ENCODE data around the gene SCGB1A1. TPM values are rescaled to one million over a fixed set of nuclear protein-coding genes. Genes with fewer than 3 reads are reported as not detected.

Gene SCGB1A1
- total and polyA plus RNA-seq, 9 donors, result 1.8 to 11.6 TPM; not detected in 7

DNA sequence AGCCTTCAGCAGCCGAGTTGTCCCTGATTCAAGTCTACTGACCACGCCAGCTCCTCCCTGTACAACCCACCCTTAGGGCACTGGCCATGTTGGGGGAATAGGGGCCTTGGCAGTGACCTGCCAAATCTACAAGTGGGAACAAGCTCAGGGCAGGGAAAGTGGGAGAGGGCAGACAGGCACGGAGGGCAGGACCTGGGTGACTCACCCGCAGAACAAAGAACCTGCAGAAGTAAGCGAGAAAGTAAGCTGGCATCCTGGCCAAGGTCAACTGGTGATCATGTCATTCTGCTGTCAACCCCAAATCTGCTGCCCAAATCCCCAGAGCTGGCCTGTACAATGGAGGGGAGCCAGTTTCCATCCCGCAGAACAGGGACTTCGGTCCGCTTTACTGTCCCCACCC lies 7.9 kb upstream of the SCGB1A1 start:
- Histone ChIP-seq H3K27ac (no peak overlapping the region), H3K36me3 (no peaks in the 10 kb centered on the region), H3K4me1 (ENCODE audit: insufficient read depth) (no peaks in the 10 kb centered on the region), H3K9me3 (no peaks in the 10 kb centered on the region), H3K4me3 (no peak overlapping the region), H3K27me3 (no peaks in the 10 kb centered on the region)
- no peak for TF ChIP-seq EP300 (IDR thresholded peaks at IDR 0.05)
- intact Hi-C loops (cut with DNase I), result no loop called here
- 81 to 91% (median 85%) methylated on average over 8 of the region's 8 CpGs for WGBS, 3 donors
- DNase-seq, result no peak

DNA sequence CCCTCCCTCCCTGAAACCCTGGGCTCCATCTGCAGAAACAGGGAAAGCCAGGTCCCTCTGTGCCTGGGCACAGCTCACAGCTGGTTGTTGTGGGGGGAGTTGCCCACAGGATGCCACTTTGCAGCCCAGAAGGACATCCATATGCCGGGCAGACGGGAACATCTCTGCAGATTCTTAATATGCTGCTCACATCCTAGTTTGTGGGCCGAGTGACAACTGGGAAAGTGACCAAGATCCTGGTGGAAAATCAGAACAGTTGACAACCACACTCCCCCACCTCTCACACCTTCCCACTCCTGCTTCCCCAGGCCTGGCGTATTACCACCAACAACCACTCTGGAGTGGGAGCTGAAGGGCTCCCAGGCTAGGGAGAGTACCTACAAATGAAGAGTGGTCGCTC lies 7.3 kb upstream of the SCGB1A1 start:
- no peaks in the 10 kb centered on the region for H3K4me1 ChIP-seq (ENCODE audit: insufficient read depth)
- 82 to 89% (median 89%) methylated on average over 5 of the region's 5 CpGs for WGBS, 3 donors
- intact Hi-C loops (cut with DNase I), result no loop called here
- no peaks in the 10 kb centered on the region for H3K9me3 ChIP-seq
- no peak for DNase-seq
- no peak overlapping the region for H3K4me3 ChIP-seq
- TF ChIP-seq POLR2A (IDR thresholded peaks at IDR 0.05) (no peak), EP300 (IDR thresholded peaks at IDR 0.05) (no peak)
- TF ChIP-seq, protein P1, sequence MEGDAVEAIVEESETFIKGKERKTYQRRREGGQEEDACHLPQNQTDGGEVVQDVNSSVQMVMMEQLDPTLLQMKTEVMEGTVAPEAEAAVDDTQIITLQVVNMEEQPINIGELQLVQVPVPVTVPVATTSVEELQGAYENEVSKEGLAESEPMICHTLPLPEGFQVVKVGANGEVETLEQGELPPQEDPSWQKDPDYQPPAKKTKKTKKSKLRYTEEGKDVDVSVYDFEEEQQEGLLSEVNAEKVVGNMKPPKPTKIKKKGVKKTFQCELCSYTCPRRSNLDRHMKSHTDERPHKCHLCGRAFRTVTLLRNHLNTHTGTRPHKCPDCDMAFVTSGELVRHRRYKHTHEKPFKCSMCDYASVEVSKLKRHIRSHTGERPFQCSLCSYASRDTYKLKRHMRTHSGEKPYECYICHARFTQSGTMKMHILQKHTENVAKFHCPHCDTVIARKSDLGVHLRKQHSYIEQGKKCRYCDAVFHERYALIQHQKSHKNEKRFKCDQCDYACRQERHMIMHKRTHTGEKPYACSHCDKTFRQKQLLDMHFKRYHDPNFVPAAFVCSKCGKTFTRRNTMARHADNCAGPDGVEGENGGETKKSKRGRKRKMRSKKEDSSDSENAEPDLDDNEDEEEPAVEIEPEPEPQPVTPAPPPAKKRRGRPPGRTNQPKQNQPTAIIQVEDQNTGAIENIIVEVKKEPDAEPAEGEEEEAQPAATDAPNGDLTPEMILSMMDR (IDR thresholded peaks at IDR 0.05), result no peak
- no peaks in the 10 kb centered on the region for H3K36me3 ChIP-seq
- no peak overlapping the region for H3K27ac ChIP-seq
- no peaks in the 10 kb centered on the region for H3K27me3 ChIP-seq

DNA sequence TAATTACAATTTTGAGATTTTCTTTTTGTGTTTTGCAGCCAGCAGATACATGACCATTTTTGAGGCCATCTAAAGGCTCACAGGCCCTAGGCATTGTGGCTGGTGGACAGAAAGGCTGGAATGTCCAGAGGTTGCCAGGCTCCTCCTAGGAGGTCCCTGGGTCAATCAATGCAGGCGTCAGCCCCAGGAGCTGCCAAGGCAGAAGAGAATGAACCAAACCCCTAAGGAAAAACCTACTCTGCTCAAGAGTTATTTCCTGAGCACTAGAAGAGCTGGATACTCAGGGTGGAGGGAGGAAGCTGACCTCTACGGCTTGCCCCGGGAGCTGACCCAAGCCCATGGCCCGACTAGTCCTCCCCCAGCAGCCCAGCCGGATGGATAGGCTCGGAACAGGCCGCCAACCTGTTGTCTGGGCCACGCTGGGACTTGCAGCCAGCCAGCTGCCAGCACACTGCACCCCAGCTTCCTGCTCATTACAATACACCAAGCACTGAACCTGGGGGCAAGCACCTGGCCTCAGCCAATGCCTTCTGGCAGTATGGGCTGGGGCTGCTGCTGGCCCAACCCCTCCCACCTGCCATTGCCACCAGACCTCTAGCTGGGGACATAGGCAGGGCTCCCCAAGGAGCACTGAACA lies 5.7 kb upstream of the SCGB1A1 start:
- H3K27ac ChIP-seq, result no peak overlapping the region
- H3K4me3 ChIP-seq, result no peak overlapping the region
- TF ChIP-seq EP300 (IDR thresholded peaks at IDR 0.05), result no peak
- TF ChIP-seq, protein P1 (IDR thresholded peaks at IDR 0.05), result no peak
- no peak for TF ChIP-seq POLR2A (IDR thresholded peaks at IDR 0.05)
- intact Hi-C loops (cut with DNase I), result no loop called here
- no peak for DNase-seq
- H3K27me3 ChIP-seq, result no peaks in the 10 kb centered on the region
- H3K9me3 ChIP-seq, result no peaks in the 10 kb centered on the region
- peaks cover under 1% of the 10 kb centered on the region for H3K4me1 ChIP-seq (ENCODE audit: insufficient read depth)
- H3K36me3 ChIP-seq, result no peaks in the 10 kb centered on the region
- WGBS, 3 donors, result 56 to 64% (median 62%) methylated on average over 8 of the region's 8 CpGs

DNA sequence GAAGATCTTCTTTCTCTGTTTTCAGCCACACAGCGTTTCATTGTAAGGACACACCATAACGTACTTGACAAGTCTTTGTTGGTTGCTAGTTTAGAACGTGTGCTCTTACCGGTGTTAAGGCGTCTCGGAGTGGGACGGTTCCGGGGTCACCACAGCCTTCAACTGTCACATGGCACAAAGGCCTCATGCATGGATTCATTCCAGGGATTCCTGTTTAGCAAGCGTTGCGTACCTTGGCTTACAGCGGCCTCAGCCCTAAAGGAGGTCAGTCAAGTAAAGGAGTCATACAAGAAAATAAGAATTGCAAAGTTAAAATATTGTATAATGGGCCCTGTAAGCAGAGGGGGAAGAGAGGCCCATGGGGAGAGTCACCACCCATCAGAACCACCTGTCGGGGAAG lies 2.2 kb upstream of the SCGB1A1 start:
- 90 to 94% (median 91%) methylated on average over 12 of the region's 12 CpGs for WGBS, 3 donors
- intact Hi-C loops (cut with DNase I), result loop anchor here in 1 of 4 donors (5.0 kb wide), 1 partner anchor 141 kb away; no protein-coding TSS in a partner anchor
- no peaks in the 10 kb centered on the region for H3K27me3 ChIP-seq
- H3K36me3 ChIP-seq, result no peaks in the 10 kb centered on the region
- TF ChIP-seq, protein P1 (IDR thresholded peaks at IDR 0.05), result no peak
- no peak for TF ChIP-seq EP300 (IDR thresholded peaks at IDR 0.05)
- TF ChIP-seq POLR2A (IDR thresholded peaks at IDR 0.05), result no peak
- peaks cover 13% of the 10 kb centered on the region for H3K4me1 ChIP-seq (ENCODE audit: insufficient read depth)
- DNase-seq, result no peak
- no peak overlapping the region for H3K4me3 ChIP-seq
- H3K27ac ChIP-seq, result no peak overlapping the region
- H3K9me3 ChIP-seq, result no peaks in the 10 kb centered on the region

DNA sequence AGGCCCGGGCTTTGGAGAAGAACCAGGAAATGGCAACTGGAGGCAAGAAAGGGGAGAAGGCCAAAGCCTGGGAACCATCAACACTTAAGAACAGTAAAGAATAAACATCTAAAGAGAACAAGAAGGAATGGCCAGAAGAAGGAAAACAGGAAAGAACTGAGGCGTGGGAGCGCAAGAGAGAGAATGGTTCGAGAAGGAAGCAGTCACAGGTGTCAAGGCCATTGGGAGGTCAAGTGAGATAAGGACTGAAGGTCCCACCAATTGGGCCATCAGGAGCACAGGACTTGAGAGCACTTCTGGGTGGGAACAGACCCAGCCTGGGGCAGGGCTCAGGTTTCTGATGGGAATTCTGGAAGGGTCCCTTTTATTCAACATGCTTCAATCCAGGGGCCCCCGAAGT lies 697 bp upstream of the SCGB1A1 start:
- Histone ChIP-seq H3K4me1 (ENCODE audit: insufficient read depth) (peaks cover 13% of the 10 kb centered on the region), H3K36me3 (no peaks in the 10 kb centered on the region), H3K27ac (peak overlapping the region in 1 of 2 donors; percentile 47), H3K4me3 (no peak overlapping the region), H3K9me3 (no peaks in the 10 kb centered on the region), H3K27me3 (no peaks in the 10 kb centered on the region)
- intact Hi-C loops (cut with DNase I), result loop anchor here in 1 of 4 donors (5.0 kb wide), 1 partner anchor 139 kb away; no protein-coding TSS in a partner anchor
- WGBS, 3 donors, result 47 to 61% (median 59%) methylated on average over 5 of the region's 5 CpGs
- TF ChIP-seq POLR2A (IDR thresholded peaks at IDR 0.05), result no peak
- no peak for TF ChIP-seq EP300 (IDR thresholded peaks at IDR 0.05)
- TF ChIP-seq, protein P1 (IDR thresholded peaks at IDR 0.05), result no peak
- DNase-seq, result peak in 1 of 5 donors; percentile 33

Data from ovary (tissue), 9 donors.